Neural cell (in vitro differentiated cells): ENCODE results near the gene LIPC. TPM values are rescaled to one million over a fixed set of nuclear protein-coding genes. Genes with fewer than 3 reads are reported as not detected.

Experiments
- H2AFZ ChIP-seq: fragments of 200-600, 300-800 bp; sonication (generic), shearing (Covaris generic); 2 replicates; pipeline ENCODE4 v1.6.0; 2014; ENCODE audit warnings: low read depth, mild to moderate bottlenecking, antibody characterized with exemption, low read length, moderate library complexity
- H3F3A ChIP-seq: fragments of 200-600 bp; shearing (Covaris generic); 2 replicates; pipeline ENCODE4 v1.6.1; 2016; ENCODE audit warnings: mild to moderate bottlenecking, moderate library complexity, mixed read lengths, antibody characterized with exemption, low read length; ENCODE audit not compliant: insufficient read depth, poor library complexity, severe bottlenecking
- H3K27ac ChIP-seq: fragments of 200-600, 300-800 bp; sonication (generic), shearing (Covaris generic); 2 replicates; pipeline ENCODE4 v1.5.1; 2014; ENCODE audit warnings: mild to moderate bottlenecking, low read length, moderate library complexity
- H3K27me3 ChIP-seq: fragments of 300-800, 200-600 bp; sonication (generic), shearing (Covaris generic); 2 replicates; pipeline ENCODE4 v1.6.0; 2014; ENCODE audit warnings: mild to moderate bottlenecking, low read depth, low read length, moderate library complexity; ENCODE audit not compliant: insufficient read depth
- H3K36me3 ChIP-seq: fragments of 300-800, 200-600 bp; sonication (generic), shearing (Covaris generic); 2 replicates; pipeline ENCODE4 v1.5.1; 2014; ENCODE audit warnings: mild to moderate bottlenecking, antibody characterized with exemption, low read length, moderate library complexity; ENCODE audit not compliant: insufficient read depth
- H3K4me2 ChIP-seq: fragments of 300-800, 200-600 bp; sonication (generic), shearing (Covaris generic); 2 replicates; pipeline ENCODE4 v1.6.0; 2014; ENCODE audit warnings: mild to moderate bottlenecking, low read length
- H3K4me3 ChIP-seq: fragments of 300-800, 200-600 bp; sonication (generic), shearing (Covaris generic); 2 replicates; pipeline ENCODE4 v1.5.1; 2014; ENCODE audit warnings: mild to moderate bottlenecking, low read length, moderate library complexity
- H3K79me2 ChIP-seq: fragments of 200-600 bp; shearing (Covaris generic); replicated peaks from 2 replicates; pipeline ENCODE4 v1.6.0; 2014; ENCODE audit warnings: mild to moderate bottlenecking, low read length, moderate library complexity; ENCODE audit not compliant: insufficient read depth
- H3K9ac ChIP-seq: fragments of 300-800, 200-600 bp; sonication (generic), shearing (Covaris generic); 2 replicates; pipeline ENCODE4 v1.6.1; 2016; ENCODE audit warnings: mild to moderate bottlenecking, low read length, mixed read lengths
- H3K9me2 ChIP-seq: fragments of 200-600 bp; shearing (Covaris generic); 2 replicates; pipeline ENCODE4 v1.6.1; 2016; ENCODE audit warnings: mild to moderate bottlenecking, low read length, mixed read lengths; ENCODE audit not compliant: insufficient read depth
- H3K9me3 ChIP-seq: fragments of 200-600, 300-800 bp; sonication (generic), shearing (Covaris generic); 2 replicates; pipeline ENCODE4 v1.6.1; 2016; ENCODE audit warnings: mild to moderate bottlenecking, mixed run types, low read length, moderate library complexity, mixed read lengths
- H4K20me1 ChIP-seq: fragments of 200-600 bp; shearing (Covaris generic); 2 replicates; pipeline ENCODE4 v1.6.1; 2016; ENCODE audit warnings: mild to moderate bottlenecking, mixed run types; ENCODE audit not compliant: insufficient read depth
- CTCF ChIP-seq: fragments of 450-650 bp; IDR thresholded peaks from 2 replicates; pipeline ENCODE4 v1.5.1; 2014; ENCODE audit warnings: antibody characterized with exemption, mild to moderate bottlenecking, moderate library complexity; ENCODE audit not compliant: poor library complexity, severe bottlenecking
- EP300 ChIP-seq: fragments of 450-650 bp; conservative IDR thresholded peaks from 2 replicates; pipeline ENCODE4 v1.6.1; 2014; ENCODE audit warnings: antibody characterized with exemption, mild to moderate bottlenecking, moderate library complexity; ENCODE audit not compliant: poor library complexity, severe bottlenecking
- EZH2 ChIP-seq: fragments of 200-600, 300-800 bp; shearing (Covaris generic), sonication (generic); IDR thresholded peaks from 2 replicates; pipeline ENCODE4 v1.6.1; 2014; ENCODE audit warnings: antibody characterized with exemption, low read length, borderline replicate concordance, mild to moderate bottlenecking; ENCODE audit not compliant: insufficient read depth, poor library complexity, severe bottlenecking
- MXI1 ChIP-seq: fragments of 450-650 bp; conservative IDR thresholded peaks from 2 replicates; pipeline ENCODE4 v1.6.1; 2014; ENCODE audit warnings: antibody characterized with exemption, mild to moderate bottlenecking; ENCODE audit not compliant: poor library complexity, severe bottlenecking
- POLR2AphosphoS5 ChIP-seq: IDR thresholded peaks from 2 replicates; pipeline ENCODE4 v1.6.1; 2012
- RAD21 ChIP-seq: fragments of 450-650 bp; conservative IDR thresholded peaks from 2 replicates; pipeline ENCODE4 v1.6.1; 2014; ENCODE audit warnings: antibody characterized with exemption, mild to moderate bottlenecking, moderate library complexity
- REST ChIP-seq: IDR thresholded peaks from 2 replicates; pipeline ENCODE4 v1.6.1; 2012; ENCODE audit warnings: borderline replicate concordance
- SMC3 ChIP-seq: fragments of 450-650 bp; conservative IDR thresholded peaks from 2 replicates; pipeline ENCODE4 v1.6.1; 2014; ENCODE audit warnings: antibody characterized with exemption, mild to moderate bottlenecking, moderate library complexity; ENCODE audit not compliant: poor library complexity
- TAF1 ChIP-seq: IDR thresholded peaks from 2 replicates; pipeline ENCODE4 v1.6.1; 2012; ENCODE audit warnings: low read depth
- polyA plus RNA-seq: library from polyadenylated mRNA; depleted of rRNA; stranded (reverse); fragments of >200 nt; gene quantifications from 2 replicates; pipeline ENCODE4 v1.2.3, GENCODE V29; 2014

The LIPC gene
- polyA plus RNA-seq, 1 donor from 2014 or later, result not detected

- H3K4me2 ChIP-seq, result no peak overlapping the region
- H3K27me3 ChIP-seq, result no peaks in the 10 kb centered on the region
- TF ChIP-seq EP300 (no peak), REST (no peak), CTCF (no peak), POLR2AphosphoS5 (no peak), EZH2 (no peak), TAF1 (no peak), RAD21 (no peak), SMC3 (no peak), MXI1 (no peak)
- no peaks in the 10 kb centered on the region for H3K36me3 ChIP-seq
- H3K9ac ChIP-seq, result no peak overlapping the region
- H2AFZ ChIP-seq, result no peak overlapping the region
- no peaks in the 10 kb centered on the region for H3K9me2 ChIP-seq
- H3K4me3 ChIP-seq, result no peak overlapping the region
- no peaks in the 10 kb centered on the region for H4K20me1 ChIP-seq
- no peaks in the 10 kb centered on the region for H3F3A ChIP-seq
- H3K27ac ChIP-seq, result no peak overlapping the region
- no peaks in the 10 kb centered on the region for H3K9me3 ChIP-seq
- no peaks in the 10 kb centered on the region for H3K79me2 ChIP-seq
These were observed 21.9 kb upstream of the LIPC start for GRCh38 chr15:58409861-58410260.

- H3K9ac ChIP-seq, result no peak overlapping the region
- H3K27ac ChIP-seq, result no peak overlapping the region
- H3K4me2 ChIP-seq, result no peak overlapping the region
- no peaks in the 10 kb centered on the region for H3F3A ChIP-seq
- no peaks in the 10 kb centered on the region for H3K27me3 ChIP-seq
- H3K4me3 ChIP-seq, result no peak overlapping the region
- no peak overlapping the region for H2AFZ ChIP-seq
- no peaks in the 10 kb centered on the region for H4K20me1 ChIP-seq
- no peaks in the 10 kb centered on the region for H3K9me2 ChIP-seq
- no peaks in the 10 kb centered on the region for H3K36me3 ChIP-seq
- H3K79me2 ChIP-seq, result no peaks in the 10 kb centered on the region
- TF ChIP-seq MXI1 (no peak), RAD21 (no peak), POLR2AphosphoS5 (no peak), CTCF (no peak), TAF1 (no peak), EZH2 (no peak)
- no peaks in the 10 kb centered on the region for H3K9me3 ChIP-seq
These were observed 21.4 kb upstream of the LIPC start for GRCh38 chr15:58410353-58410752.
